DMS 273 (cell line): ENCODE results near the gene EPHB1.

Experiments used
- DNase-seq: peaks from one replicate; lab custom pipeline; 2025; ENCODE audit not compliant: unreplicated experiment; lab: John Stamatoyannopoulos, UW

Gene EPHB1

GRCh38 chr3:135272026-135272669 is 477.1 kb downstream of the EPHB1 start:
- no peak for DNase-seq

GRCh38 chr3:135292162-135292561 is 497.1 kb downstream of the EPHB1 start:
- DNase-seq, result no peak

- DNase-seq, result no peak
These were observed 506.6 kb downstream of the EPHB1 start for GRCh38 chr3:135301670-135302069.

- no peak for DNase-seq
These were observed 509.3 kb downstream of the EPHB1 start for GRCh38 chr3:135304378-135304777.
